Hypothalamus (tissue), 51 donors: ENCODE results near the gene PDCD6IP.
"Not testable (repeated sequence)": the region's sequence is repeated elsewhere in the genome, so short reads cannot be mapped to it uniquely, and the experiment has no call there.

Experiments used
- DNase-seq, 51 donors: peaks; one replicate each; lab custom pipeline; 2025; lab: John Stamatoyannopoulos, UW

Gene PDCD6IP

GRCh38 chr3:33839283-33839682 lies 40.9 kb downstream of the PDCD6IP start:
- DNase-seq: no peak

- no peak for DNase-seq
Measured at GRCh38 chr3:33840179-33840578, 41.7 kb downstream of the PDCD6IP start.

GRCh38 chr3:33848624-33849347 lies 50.4 kb downstream of the PDCD6IP start:
- no peak for DNase-seq

DNA sequence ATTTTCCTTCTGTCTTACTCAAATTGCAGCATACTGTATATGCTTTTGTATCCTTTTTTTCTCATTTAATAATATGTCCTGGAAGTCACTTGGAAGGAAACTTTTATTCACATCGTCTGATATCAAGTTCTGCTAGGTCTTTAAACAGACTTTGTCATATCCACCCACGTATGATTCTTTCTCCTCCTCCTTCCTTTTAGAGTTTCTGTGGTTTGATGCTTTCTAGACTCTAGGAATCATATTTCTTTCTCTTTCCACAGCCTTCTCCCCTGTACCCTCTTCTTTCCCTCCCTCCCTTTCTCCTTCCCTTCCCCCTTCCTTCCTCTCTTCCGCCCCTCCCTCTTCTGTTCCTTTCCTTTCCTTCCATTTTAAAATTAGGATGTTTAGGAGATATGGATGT lies 52.2 kb downstream of the PDCD6IP start:
- not testable (repeated sequence) for DNase-seq

DNA sequence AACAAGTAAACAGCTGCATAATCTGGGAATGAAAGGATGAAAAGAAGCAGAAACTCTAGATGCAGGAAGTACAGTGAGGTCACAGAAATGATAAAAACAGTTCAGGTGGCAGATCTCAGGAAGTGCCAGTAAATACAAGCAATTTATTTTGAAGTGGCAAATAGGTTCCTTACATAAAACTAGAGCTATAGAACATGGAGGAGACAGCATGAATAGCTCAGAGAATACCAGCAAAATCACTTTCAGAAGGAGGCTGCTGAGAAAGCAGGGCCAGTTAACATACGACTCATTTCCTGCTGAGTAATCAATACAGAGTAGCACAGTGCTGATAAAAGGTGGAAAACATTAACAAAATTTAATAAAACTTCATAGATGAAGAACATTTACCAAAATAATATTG lies 57.0 kb downstream of the PDCD6IP start:
- not testable (repeated sequence) for DNase-seq

- DNase-seq: no peak
Measured at GRCh38 chr3:33855884-33856546, 57.6 kb downstream of the PDCD6IP start.

GRCh38 chr3:33857701-33858100 lies 59.3 kb downstream of the PDCD6IP start:
- not testable (repeated sequence) for DNase-seq

DNA sequence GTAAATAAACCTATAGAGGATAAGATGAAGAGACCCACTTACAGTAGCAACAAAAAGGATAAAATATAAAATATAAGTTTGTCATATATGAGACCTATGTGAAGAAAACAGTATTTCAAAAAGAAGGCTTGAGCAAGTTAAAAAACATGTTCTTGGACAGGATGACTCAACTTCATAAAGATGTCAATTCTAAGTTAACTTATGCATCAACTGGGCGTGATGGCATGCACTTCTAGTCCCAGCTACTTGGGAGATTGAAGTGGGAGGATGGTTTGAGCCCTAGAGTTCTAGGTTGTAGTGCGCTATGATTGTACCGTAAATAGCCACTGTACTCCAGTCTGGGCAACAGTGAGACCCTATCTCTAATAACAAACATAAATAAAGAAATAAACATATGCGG lies 59.7 kb downstream of the PDCD6IP start:
- no peak for DNase-seq

GRCh38 chr3:33860373-33861050 lies 62.1 kb downstream of the PDCD6IP start:
- no peak for DNase-seq

DNA sequence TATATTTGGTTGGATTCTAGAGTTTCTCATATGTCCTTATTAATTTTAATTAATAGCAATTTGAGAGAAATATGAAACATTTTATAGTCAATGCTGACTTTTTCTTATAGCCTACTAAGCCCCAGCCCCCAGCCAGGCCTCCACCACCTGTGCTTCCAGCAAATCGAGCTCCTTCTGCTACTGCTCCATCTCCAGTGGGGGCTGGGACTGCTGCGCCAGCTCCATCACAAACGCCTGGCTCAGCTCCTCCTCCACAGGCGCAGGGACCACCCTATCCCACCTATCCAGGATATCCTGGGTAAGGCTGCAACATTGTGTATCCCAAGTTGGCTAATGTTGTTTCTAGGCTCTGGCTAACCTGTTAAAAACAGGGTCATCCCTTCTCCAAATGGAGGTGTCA lies 66.7 kb downstream of the PDCD6IP start:
- no peak for DNase-seq

GRCh38 chr3:33868309-33868708 lies 69.9 kb downstream of the PDCD6IP start:
- no peak for DNase-seq

GRCh38 chr3:33869977-33870376 lies 71.5 kb downstream of the PDCD6IP start:
- DNase-seq: no peak

DNA sequence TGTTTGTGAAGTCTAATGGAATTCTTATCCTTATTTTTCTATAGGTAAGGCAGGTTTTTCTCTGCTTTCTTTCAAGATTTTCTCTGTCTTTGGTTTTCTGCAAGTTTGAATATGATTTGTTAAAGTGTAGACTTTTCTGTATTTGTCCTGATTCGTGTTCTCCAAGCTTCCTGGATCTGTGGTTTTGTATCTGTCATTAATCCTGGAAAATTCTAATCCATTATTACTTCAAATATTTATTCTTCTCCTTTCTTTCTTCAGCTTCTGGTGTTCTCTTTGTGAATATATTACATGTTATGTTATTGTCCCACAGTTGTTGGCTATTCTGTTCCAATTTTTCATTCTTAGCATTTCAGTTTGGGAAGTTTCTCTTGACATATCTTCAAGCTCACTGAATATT lies 76.4 kb downstream of the PDCD6IP start:
- no peak for DNase-seq

DNA sequence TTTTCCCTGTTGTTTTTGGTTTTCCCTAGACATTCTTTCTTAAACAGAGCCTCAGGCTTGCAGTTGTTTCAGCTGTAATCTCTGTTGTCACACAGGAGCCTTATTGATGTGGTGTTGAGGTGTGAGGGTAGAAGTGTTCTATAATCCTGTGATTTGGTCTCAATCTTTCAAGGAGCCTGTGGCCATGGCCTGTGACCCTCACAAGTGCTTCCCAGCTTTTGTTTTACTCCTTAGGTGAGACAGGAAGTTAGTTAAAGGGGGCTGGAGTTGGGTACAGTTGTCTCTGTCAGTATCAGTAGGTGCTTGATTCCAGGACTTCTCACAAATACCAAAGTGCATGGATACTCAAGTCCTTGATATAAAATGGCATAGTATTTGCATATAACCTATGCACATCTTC lies 77.2 kb downstream of the PDCD6IP start:
- no peak for DNase-seq

DNA sequence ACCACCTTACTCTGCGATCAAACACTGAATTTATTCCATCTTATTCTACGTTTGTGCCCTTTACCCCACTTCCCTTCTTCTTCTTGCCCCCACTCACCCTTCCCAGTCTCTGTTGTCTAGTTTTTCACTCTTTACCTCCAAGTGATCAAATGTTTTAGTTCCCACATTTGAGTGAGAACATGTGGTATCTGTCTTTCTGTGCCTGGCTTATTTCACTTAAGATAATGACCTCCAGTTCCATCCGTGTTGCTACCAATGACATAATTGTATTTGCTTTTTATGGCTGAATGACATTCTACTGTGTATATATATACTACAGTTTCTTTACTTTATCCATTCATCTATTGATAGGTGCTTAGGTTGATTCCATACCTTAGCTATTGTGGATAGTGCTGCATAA lies 78.8 kb downstream of the PDCD6IP start:
- no peak for DNase-seq

GRCh38 chr3:33879540-33879939 lies 81.1 kb downstream of the PDCD6IP start:
- DNase-seq: no peak

- DNase-seq: no peak
Measured at GRCh38 chr3:33881156-33882064, 83.0 kb downstream of the PDCD6IP start.

DNA sequence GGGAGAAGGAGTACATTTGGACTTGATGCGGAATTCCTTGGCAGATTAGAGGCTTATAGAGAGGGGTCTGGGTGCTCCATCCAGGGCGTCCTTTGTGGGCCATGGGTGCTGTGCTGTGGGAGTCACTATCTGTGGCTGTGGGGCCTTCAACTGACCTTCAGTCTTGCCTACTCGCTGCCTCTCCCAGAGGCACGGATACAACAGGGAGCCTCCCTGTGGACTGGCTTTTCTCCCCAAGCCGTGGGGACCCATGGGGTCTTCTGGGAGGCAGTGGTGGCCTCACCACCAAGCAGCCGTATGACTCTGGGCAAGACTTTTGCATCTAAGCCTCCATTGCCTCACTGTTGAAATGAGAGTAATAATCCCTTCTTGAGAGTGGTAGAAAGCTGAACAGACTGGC lies 83.9 kb downstream of the PDCD6IP start:
- DNase-seq: no peak

DNA sequence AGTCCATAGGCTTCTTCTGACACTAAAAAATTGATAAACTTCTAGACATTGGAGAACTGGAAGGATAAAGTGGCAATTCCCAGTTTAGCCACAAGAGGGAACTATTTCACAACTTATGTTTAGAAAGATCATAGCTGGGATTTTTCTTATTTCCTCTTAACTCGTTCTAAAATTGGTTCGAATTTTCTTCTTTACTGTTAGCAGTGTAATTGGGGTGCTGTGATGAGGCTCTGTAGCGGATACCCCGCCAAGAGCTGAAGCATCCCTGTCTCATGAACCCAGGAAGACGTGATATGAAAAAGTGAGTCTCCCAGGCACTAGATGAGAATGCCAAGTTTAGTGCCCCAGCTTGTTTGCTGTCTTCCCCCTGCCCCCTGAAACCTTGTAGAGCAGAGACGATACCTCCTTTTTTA lies 85.1 kb downstream of the PDCD6IP start:
- peak in 3 of 51 donors; percentile 12 to 83 (median 49) for DNase-seq

DNA sequence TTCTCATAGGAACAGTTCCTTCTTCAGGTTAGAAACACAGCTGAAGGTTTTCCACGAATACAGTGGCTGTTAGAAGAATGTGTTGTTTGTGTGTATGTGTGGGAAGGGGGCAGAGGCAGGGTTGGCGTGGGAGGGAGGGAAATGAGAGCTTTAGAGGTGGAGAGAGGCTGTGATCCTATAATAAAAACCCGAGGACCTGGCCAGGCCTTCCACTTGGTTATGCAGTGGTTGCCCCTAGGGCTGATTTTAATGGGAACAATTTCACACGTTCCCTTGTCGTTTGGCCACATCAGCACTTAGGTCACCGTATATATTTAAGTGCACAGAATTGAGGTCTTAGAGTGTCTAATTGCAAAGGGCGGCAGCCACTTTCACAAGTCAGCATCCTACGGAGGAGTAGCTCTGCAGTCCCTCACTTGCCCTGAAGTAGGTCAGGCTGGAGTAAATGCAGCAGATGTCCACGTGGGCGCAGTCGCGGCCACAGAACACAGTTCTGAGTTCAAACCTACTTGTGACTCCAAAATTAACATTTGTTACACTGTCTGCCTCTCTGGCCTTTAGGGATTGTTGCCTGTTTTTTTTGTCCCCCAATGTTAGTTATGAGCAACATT lies 85.6 kb downstream of the PDCD6IP start:
- DNase-seq: peak in 1 of 51 donors; percentile 49
